KOPT-K1 (cell line): Measurements from ENCODE around the gene OSBPL3.

Source experiments
- H3K27ac ChIP-seq: fragments of 200-600 bp; sonication (generic); 2 replicates; pipeline ENCODE4 v1.5.1; 2016; ENCODE audit warnings: antibody characterized with exemption, mild to moderate bottlenecking, low read depth, low read length; ENCODE audit not compliant: poor library complexity, severe bottlenecking
- H3K36me3 ChIP-seq: fragments of 200-600 bp; sonication (generic); 2 replicates; pipeline ENCODE4 v1.5.1; 2017; ENCODE audit warnings: antibody characterized with exemption, mild to moderate bottlenecking, low read length, moderate library complexity; ENCODE audit not compliant: insufficient read depth
- H3K9me3 ChIP-seq: fragments of 200-600 bp; sonication (generic); 2 replicates; pipeline ENCODE4 v1.5.1; 2017; ENCODE audit warnings: antibody characterized with exemption, low read length, mild to moderate bottlenecking; ENCODE audit not compliant: insufficient read depth, poor library complexity, severe bottlenecking

OSBPL3 gene

GRCh38 chr7:24864214-24864817, 115.7 kb downstream of the OSBPL3 start:
- Histone ChIP-seq H3K36me3 (peaks cover 69% of the 10 kb centered on the region), H3K27ac (no peak overlapping the region)

GRCh38 chr7:24863626-24864025, 116.4 kb downstream of the OSBPL3 start:
- H3K9me3 ChIP-seq: no peaks in the 10 kb centered on the region
- H3K27ac ChIP-seq: no peak overlapping the region
- H3K36me3 ChIP-seq: peaks cover 67% of the 10 kb centered on the region

More at GRCh38 chr7:24864214-24864817, 115.7 kb downstream of the OSBPL3 start:
- no peaks in the 10 kb centered on the region for H3K9me3 ChIP-seq

GRCh38 chr7:24862461-24862860, 117.5 kb downstream of the OSBPL3 start:
- Histone ChIP-seq H3K36me3 (peaks cover 69% of the 10 kb centered on the region), H3K9me3 (no peaks in the 10 kb centered on the region), H3K27ac (no peak overlapping the region)

- Histone ChIP-seq H3K9me3 (no peaks in the 10 kb centered on the region), H3K27ac (no peak overlapping the region), H3K36me3 (peaks cover 66% of the 10 kb centered on the region)
Measured at GRCh38 chr7:24861336-24861735, 118.6 kb downstream of the OSBPL3 start.

GRCh38 chr7:24860611-24861010, 119.4 kb downstream of the OSBPL3 start:
- Histone ChIP-seq H3K27ac (no peak overlapping the region), H3K9me3 (no peaks in the 10 kb centered on the region), H3K36me3 (peaks cover 59% of the 10 kb centered on the region)

GRCh38 chr7:24858108-24858977, 121.6 kb downstream of the OSBPL3 start:
- Histone ChIP-seq H3K9me3 (no peaks in the 10 kb centered on the region), H3K27ac (no peak overlapping the region), H3K36me3 (peaks cover 37% of the 10 kb centered on the region)

- H3K9me3 ChIP-seq: no peaks in the 10 kb centered on the region
- no peak overlapping the region for H3K27ac ChIP-seq
- peaks cover 30% of the 10 kb centered on the region for H3K36me3 ChIP-seq
Measured at GRCh38 chr7:24857623-24858022, 122.4 kb downstream of the OSBPL3 start.

- Histone ChIP-seq H3K36me3 (peaks cover 15% of the 10 kb centered on the region), H3K27ac (no peak overlapping the region), H3K9me3 (no peaks in the 10 kb centered on the region)
Measured at GRCh38 chr7:24854866-24855265, 125.1 kb downstream of the OSBPL3 start.

- Histone ChIP-seq H3K36me3 (peaks cover 19% of the 10 kb centered on the region), H3K9me3 (no peaks in the 10 kb centered on the region), H3K27ac (no peak overlapping the region)
Measured at GRCh38 chr7:24851786-24852185, 128.2 kb downstream of the OSBPL3 start.

- Histone ChIP-seq H3K9me3 (no peaks in the 10 kb centered on the region), H3K27ac (no peak overlapping the region)
Measured at GRCh38 chr7:24848878-24849277, 131.1 kb downstream of the OSBPL3 start.

GRCh38 chr7:24847754-24848153, 132.2 kb downstream of the OSBPL3 start:
- Histone ChIP-seq H3K9me3 (no peaks in the 10 kb centered on the region), H3K27ac (no peak overlapping the region), H3K36me3 (peaks cover 23% of the 10 kb centered on the region)

More at GRCh38 chr7:24848878-24849277, 131.1 kb downstream of the OSBPL3 start:
- H3K36me3 ChIP-seq: peaks cover 19% of the 10 kb centered on the region

GRCh38 chr7:24843821-24844434, 136.1 kb downstream of the OSBPL3 start:
- Histone ChIP-seq H3K36me3 (peaks cover 23% of the 10 kb centered on the region), H3K27ac (no peak overlapping the region), H3K9me3 (no peaks in the 10 kb centered on the region)

- peaks cover 27% of the 10 kb centered on the region for H3K36me3 ChIP-seq
- no peak overlapping the region for H3K27ac ChIP-seq
- H3K9me3 ChIP-seq: no peaks in the 10 kb centered on the region
Measured at GRCh38 chr7:24842449-24843241, 137.3 kb downstream of the OSBPL3 start.

- Histone ChIP-seq H3K36me3 (peaks cover 27% of the 10 kb centered on the region), H3K27ac (no peak overlapping the region), H3K9me3 (no peaks in the 10 kb centered on the region)
Measured at GRCh38 chr7:24842029-24842428, 137.9 kb downstream of the OSBPL3 start.

- no peak overlapping the region for H3K27ac ChIP-seq
- no peaks in the 10 kb centered on the region for H3K9me3 ChIP-seq
- H3K36me3 ChIP-seq: peaks cover 27% of the 10 kb centered on the region
Measured at GRCh38 chr7:24840563-24840962, 139.4 kb downstream of the OSBPL3 start.
